Heart left ventricle (tissue), 13 donors: ENCODE results near the gene SMPD2.

Source experiments
- POLR2A ChIP-seq, 2 donors: fragments of 450-650 bp; IDR thresholded peaks; one replicate each; pipeline ENCODE4 v1.6.1; 2017; ENCODE audit warnings: antibody characterized with exemption in 2 of 2, mild to moderate bottlenecking in 2 of 2, moderate library complexity in 2 of 2
- TF ChIP-seq, protein P1 (sequence below), 12 donors: fragments of 200-600 bp; sonication (generic) in 4 of 12; IDR thresholded peaks; one replicate each; pipeline versions ENCODE4 v1.5.0 to v1.8.0; 2018 to 2022; ENCODE audit warnings: antibody characterized with exemption in 12 of 12, mild to moderate bottlenecking in 5 of 12
- donor health status: ischemic (EF 13 %, LVEDD 7.1; RV severe dilation, severe dysfunction).
- donor health status: DM: no; HTN: yes; CAD: no.
- donor health status: DM: no; HTN: no; CAD: no.
- donor health status: ischemic (EF 25% LVEDD 6.9; RV normal size, moderate dysfunction).
- donor health status: ischemic (EF 25% LVEDD 5.7; RV mildly dilated, moderate dysfunction).
- donor health status: ischemic (EF 35%, LVEDD 5.7; RV mildly dilated, moderate dysfunction).
- donor health status: nonischemic (EF 11% LVEDD 7.7; RV severe dilation, severe dysfunction).
- donor health status: DM: yes; HTN: yes; CAD: no.
- donor health status: PGD.
- donor health status: ischemic (EF 29% LVEDD 5.4; RV normal size, mild dysfunction).
- donor health status: nonischemic (EF 23%, LVEDD 6.1; RV moderate dilation, normal function).

DNA sequence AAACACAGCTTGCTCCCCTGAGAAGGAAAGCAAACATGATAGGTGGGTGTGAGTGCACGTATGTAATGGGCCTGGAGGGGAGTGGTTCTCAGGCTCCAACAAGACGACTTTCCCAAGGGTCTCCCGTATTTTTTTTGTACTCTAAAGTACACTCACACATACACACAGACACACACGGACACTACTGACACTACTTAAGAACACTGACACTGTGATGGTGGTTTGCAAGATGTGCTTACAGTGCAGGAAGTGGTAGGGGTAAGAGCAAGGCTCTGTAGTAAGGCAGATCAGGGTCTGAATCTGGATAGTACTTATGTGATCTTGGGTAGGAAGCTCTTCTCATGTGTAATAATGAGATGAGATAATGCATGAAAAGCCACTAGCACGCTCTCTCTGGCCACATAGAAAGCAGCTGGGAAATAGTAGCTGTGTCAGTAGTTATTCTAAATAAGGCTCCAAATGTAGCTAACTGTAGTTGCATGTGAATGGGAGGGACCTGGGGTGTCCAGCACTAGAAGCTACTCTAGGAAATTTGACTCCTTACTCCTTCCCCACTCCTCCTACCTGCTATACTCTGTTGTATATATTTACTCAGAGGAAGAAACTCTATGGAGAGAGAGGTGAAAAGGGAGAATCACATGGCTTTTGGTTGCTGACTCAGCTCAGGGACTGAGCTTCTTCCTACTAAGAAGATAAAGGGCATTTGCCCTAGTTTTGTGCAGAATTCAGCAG lies 50.8 kb downstream of the SMPD2 start:
- TF ChIP-seq POLR2A (IDR thresholded peaks at IDR 0.05), result no peak
- TF ChIP-seq, protein P1, sequence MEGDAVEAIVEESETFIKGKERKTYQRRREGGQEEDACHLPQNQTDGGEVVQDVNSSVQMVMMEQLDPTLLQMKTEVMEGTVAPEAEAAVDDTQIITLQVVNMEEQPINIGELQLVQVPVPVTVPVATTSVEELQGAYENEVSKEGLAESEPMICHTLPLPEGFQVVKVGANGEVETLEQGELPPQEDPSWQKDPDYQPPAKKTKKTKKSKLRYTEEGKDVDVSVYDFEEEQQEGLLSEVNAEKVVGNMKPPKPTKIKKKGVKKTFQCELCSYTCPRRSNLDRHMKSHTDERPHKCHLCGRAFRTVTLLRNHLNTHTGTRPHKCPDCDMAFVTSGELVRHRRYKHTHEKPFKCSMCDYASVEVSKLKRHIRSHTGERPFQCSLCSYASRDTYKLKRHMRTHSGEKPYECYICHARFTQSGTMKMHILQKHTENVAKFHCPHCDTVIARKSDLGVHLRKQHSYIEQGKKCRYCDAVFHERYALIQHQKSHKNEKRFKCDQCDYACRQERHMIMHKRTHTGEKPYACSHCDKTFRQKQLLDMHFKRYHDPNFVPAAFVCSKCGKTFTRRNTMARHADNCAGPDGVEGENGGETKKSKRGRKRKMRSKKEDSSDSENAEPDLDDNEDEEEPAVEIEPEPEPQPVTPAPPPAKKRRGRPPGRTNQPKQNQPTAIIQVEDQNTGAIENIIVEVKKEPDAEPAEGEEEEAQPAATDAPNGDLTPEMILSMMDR (IDR thresholded peaks at IDR 0.05), result no peak
